Glomerular visceral epithelial cell (primary cell): ENCODE data around the gene HIC1.

ENCODE experiments used
- DNase-seq: peaks from one replicate; pipeline ENCODE4 v3.0.0-alpha.2; 2016; ENCODE audit errors: extremely low spot score

The HIC1 gene

DNA sequence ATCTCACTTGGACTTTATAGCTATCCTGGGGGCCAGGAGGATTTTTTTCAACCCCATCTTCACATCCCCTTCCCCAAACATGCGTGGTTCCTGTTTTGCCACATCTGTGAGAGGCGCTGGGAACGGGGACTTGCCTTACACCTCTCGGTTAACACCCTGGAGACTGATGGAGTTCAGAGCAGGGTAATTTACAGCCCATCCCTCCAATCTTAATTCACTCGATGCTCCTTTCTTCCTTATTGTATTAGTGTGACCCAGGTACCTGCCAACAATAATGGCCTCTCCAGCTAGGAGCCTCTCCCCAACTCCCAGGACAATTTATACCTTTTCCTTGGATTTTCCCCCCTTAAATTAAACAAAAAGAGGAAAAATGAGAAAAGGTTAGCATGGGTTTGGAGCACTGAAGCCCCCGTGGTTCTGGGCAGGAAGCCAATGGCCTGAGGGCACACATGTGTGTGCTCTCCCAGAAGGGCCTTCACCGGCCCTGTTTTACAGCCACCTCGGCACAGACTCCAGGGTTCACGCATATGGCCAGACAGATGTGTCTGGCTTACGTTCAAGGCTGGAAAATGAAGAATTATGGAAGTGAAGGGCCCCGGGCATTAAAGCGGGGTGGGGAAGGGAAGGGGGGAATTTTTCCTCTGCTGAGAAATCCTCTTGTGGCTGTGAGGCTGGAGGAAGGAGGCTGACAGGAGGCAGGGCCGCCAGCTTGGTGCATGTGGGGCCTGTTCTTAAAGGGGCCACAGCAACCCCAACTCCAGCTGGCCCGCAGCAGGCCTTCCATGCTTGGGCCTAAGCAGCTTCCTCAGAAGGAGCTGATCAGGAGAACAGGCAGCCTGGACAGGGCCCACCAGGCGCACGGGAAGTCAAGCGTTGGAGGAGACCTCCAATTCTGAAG is 21.4 kb downstream of the HIC1 start:
- DNase-seq, result no peak

GRCh38 chr17:2077040-2077439 is 22.1 kb downstream of the HIC1 start:
- DNase-seq, result no peak

GRCh38 chr17:2081564-2081963 is 26.7 kb downstream of the HIC1 start:
- peak; percentile 80 for DNase-seq

DNA sequence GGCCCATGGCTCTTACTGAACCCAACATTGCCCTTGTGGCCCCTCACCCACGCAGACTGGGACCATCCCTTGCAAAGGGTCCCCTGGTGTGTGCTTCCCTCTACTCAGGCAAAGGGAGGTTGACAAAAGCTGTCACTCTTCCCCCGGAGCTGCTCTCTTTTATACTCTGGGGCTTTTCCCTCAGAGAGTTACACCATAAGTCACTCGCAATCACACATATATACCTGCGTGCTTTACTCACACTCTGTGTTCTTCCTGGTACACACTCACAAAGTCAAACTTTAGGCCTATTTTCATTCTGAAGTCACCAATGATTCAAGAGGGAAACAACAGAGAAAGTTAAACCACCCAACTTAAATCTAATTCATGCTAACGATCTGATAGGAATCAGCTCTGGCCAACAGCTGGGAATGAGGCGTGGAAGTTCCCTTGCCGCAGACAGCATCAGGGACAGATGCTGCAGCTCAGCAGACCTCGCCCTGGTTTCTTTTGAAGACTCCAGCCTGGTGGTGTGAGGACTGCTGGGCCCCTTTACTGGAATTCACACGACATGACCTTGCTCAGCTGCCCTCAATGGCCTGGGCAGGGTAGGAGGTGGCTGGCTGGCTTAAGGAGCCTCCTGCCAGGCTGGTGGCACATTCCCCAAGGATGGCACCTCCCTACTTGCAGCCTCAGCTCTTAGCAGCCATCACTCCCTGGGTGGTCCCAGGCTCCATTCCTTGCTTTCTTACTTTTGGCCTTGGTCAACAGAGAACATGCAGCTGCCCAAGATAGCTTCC is 27.3 kb downstream of the HIC1 start:
- no peak for DNase-seq

- no peak for DNase-seq
Observed at GRCh38 chr17:2083613-2084035, 28.7 kb downstream of the HIC1 start.

GRCh38 chr17:2084036-2084765 is 29.3 kb downstream of the HIC1 start:
- no peak for DNase-seq

DNA sequence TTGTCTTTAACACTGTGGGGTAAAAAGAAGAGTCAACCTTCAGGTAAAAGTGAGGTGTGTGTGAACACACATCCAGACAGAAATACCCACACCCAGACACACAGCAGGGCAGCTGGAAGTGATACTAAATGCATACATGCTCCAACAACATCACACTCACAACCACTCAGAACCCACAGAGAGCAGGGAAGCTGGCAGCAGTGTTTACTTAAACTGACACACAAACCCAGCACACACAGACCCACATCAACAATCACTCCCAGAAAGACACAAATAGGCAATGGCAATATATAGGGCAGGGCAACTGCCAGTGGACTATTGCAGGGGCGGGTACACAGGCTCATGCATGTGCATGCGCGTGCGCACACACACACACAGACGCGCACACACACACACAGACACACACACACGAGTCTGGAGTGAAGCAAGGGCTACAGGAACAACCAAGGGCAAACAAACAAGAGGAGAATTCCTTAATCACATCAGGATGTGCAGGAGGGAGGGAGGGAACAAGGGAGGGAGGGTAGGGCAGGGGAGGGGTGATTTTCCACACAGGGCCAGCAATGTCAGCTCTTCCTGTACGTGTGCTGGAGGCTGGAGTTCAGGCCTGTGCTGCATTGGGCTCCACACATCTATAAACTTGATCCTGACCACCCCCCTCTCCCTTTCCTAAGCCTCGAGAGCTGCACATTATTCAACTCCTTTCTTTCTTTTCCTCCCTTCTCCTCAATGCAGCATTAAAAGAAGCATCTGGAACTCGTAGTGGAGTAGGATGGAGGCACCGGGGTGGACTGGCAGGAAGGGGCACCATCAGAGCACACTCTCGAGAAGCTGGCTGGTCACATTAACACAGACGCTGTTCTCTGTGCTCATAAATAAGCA is 30.1 kb downstream of the HIC1 start:
- DNase-seq, result no peak

GRCh38 chr17:2085648-2085949 is 30.7 kb downstream of the HIC1 start:
- DNase-seq, result no peak

GRCh38 chr17:2086306-2086705 is 31.4 kb downstream of the HIC1 start:
- DNase-seq, result no peak

GRCh38 chr17:2087597-2088211 is 32.8 kb downstream of the HIC1 start:
- no peak for DNase-seq

DNA sequence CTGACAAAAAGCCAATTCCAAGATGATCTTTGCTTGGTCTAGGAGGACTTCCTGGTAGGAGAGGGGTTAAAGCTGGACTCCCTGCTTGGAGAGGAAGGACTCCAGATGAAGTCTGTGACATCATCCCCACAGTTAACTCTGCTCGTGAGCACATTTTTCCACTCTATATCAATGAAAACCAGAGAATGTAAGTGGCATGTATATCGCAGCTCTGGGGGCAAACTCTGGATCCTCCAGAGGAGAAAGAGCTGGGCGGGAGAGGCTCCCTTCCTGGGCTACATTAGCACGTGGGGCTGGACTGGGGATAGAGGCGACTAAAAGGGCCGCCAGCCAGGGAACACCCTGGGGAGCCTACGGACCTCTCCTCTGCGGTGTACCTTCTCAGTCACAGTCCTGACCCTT is 34.1 kb downstream of the HIC1 start:
- no peak for DNase-seq

DNA sequence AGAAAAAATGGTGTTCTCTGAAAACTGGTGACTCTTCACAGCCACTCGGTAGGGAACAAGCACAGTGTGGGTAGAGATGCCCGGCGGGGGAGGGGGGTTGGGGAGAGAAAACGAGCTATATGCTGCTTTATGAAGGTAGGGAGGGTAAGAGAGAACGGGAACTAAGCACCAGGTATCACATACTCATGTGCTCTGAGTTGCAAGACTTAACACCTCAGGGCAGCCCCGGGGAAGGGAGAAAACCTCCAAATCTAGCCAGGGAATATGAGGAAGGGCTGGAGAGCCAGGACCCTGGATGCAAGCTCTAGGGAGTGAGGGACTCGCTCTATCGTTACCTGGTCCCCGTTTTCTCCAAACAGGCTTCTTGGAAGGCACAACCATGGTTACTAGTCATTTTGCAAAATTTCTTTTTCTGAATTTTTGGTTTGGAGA is 35.3 kb downstream of the HIC1 start:
- DNase-seq, result no peak

- DNase-seq, result peak; percentile 80
Observed at GRCh38 chr17:2090804-2091534, 36.1 kb downstream of the HIC1 start.

DNA sequence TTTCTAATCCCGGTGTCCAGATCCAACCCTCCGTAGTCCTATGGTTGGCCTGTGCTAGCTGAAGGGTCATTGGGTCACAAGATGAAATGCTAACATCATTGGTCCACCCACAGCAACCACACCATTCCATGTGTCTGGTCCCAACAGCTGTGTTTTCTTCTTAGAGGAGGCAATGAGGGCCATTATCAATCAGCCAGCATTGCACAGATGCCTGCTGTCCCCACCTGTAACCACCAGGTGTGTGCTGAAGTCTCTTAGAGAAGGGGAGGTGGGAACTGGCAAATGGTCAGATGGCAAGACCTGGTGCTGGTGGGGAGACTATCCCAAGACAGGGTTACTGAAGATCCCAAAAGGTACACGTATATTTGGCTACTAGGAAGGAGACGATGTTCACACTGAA is 37.4 kb downstream of the HIC1 start:
- no peak for DNase-seq

DNA sequence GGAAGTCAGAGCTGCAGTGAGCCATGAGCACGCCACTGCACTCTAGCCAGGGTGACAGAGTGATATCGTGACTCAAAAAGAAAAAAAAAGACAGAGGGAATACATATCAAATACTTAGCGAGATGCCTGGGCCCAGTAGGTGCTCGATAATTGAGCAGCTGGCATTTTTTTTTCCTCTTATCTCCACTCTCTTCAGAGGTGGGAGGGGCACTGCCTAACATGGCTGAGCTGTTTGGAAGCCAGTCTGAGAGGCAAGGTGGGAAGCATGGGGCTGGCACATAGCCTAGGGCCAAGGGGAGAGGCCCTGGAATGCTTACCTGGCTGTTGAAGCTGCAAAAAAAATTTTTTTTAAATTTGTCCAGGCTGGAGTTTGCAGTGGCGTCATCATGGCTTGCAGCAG is 38.4 kb downstream of the HIC1 start:
- no peak for DNase-seq

DNA sequence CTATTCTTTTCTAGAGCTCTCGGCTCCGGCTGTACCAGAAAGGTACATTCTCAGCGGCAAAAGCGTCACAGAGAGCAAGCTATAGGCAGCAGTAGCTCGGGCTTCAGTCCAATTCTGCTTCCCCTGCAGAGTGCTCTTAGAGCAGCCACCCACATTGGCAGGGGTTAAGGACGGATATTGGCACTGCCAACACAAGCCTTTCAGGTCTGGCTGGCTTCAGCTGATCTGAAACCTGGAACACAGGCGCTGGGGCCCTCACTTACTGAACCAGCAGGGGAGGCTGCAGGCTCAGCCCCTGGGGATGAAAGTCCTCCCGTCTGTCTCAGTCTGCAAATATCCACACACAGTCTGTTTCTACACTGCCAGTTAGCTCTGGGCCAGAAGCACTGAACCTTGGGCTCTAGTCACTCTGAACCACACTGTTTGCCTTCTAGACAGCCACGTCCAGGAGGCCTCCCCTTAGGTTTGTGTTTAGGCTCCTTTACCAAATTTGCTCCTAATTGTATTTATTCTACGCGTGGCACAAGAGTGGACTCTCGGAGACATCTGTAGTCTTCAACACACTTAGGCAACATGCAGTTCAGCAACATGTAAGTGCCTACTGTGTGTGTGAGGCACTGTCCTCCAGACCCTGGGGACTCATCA is 40.1 kb downstream of the HIC1 start:
- peak; percentile 38 for DNase-seq

GRCh38 chr17:2095536-2095910 is 40.6 kb downstream of the HIC1 start:
- DNase-seq, result no peak

DNA sequence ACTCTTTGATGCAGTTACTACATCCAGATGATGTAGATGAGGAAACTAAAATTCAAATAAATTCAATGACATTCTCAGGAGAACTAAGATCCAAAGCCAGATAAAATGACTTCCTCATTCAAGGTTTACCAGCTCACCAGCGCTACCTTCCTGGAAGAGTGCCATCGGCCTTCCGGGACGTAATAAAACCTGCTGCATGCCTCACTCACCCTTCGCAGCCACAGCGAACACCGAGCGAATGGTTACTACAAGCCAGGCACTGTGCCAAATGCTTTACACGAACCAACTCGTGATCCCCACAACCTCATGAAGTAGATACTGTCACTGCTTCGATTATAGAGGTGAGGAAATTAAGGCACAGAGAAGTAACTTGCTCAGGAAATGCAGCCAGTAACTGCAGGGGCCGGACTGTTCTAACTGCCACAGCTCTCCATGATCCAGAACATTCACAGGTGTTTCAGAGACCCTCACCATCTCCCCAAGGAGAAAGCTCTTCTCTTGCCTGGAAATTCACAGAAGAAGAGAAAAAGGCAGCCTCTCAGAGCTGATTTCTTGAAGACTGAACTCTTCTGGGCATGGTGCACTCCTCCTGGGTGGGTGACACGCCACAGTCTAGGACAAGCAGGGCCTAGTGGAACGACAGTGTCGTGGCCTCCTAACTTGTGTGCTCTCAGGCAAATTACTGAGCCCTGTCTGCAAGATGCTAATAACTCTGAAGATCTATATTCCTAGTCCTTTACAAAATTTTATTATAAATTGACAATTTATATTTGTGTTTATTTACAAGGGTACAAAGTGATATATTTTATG is 46.8 kb downstream of the HIC1 start:
- peak; percentile 96 for DNase-seq
